HCT116 (cell line): Measurements from ENCODE around the gene FGF1. TPM values are rescaled to one million over a fixed set of nuclear protein-coding genes. Genes with fewer than 3 reads are reported as not detected.
A peak's percentile ranks its signal among the peaks of the same experiment; 100 is the strongest.

Experiments used
- ATAC-seq: fragments of 200-7000 bp; cut with Tn5 transposase; 2 replicates; pipeline ENCODE4 v1.9.1; 2020; ENCODE audit warnings: mild to moderate bottlenecking, moderate library complexity
- BruUV-seq: library from RNA; stranded (reverse); fragments of 400-500 nt; replicated peaks from 2 replicates; lab custom pipeline; 2021; lab: Mats Ljungman, UMichigan
- CTCF ChIA-PET: fragments of 300-600 bp; sonication (Branson Sonifier 250); formaldehyde crosslinking; loops from one replicate; lab custom pipeline; 2021; ENCODE audit warnings: antibody characterized with exemption; lab: Charles Lee
- POLR2A ChIA-PET: fragments of 300-600, 350-600 bp; sonication (Branson Sonifier 250); formaldehyde crosslinking; loops from one replicate; lab custom pipeline; 2021; ENCODE audit warnings: antibody characterized with exemption; lab: Charles Lee
- RAD21 ChIA-PET, 2 experiments: fragments of 300-600 bp; sonication (Branson Sonifier 250); formaldehyde crosslinking; loops; one replicate each; lab custom pipeline; 2023; ENCODE audit warnings: low total read pairs in 2 of 2; ENCODE audit not compliant: uncharacterized antibody in 2 of 2, unreplicated experiment in 2 of 2, low non-redundant PET in 1 of 2; lab: Charles Lee
- DNase-seq: peaks from one replicate; pipeline ENCODE4 v3.0.0-alpha.2; 2010; ENCODE audit warnings: low read depth, low spot score
- H2AFZ ChIP-seq: fragments of 200-600 bp; shearing (Covaris generic), sonication (generic); 2 replicates; pipeline ENCODE4 v1.6.1; 2017; ENCODE audit warnings: low read depth, mixed run types, mixed read lengths, antibody characterized with exemption, low read length; ENCODE audit not compliant: poor library complexity, severe bottlenecking
- H3K27ac ChIP-seq: 2 replicates; pipeline ENCODE4 v1.5.1; 2012; ENCODE audit warnings: low read depth, low read length
- H3K27me3 ChIP-seq: fragments of 200-600 bp; sonication (generic); 2 replicates; pipeline ENCODE4 v1.6.1; 2016; ENCODE audit warnings: mixed run types, low read length, mixed read lengths; ENCODE audit not compliant: insufficient read depth
- H3K36me3 ChIP-seq, 2 experiments: fragments of 200-500 bp in 1 of 2; fragments of 200-600 bp in 1 of 2; sonication (Bioruptor generic) in 1 of 2; sonication (generic) in 1 of 2; 2 replicates each; pipeline versions ENCODE4 v1.5.1 to v1.6.1; 2014 to 2016; ENCODE audit warnings: low read length in 2 of 2, inconsistent platforms in 1 of 2, mixed read lengths in 1 of 2, mixed run types in 1 of 2; ENCODE audit not compliant: insufficient read depth in 2 of 2, control insufficient read depth in 1 of 2
- H3K4me1 ChIP-seq, 2 experiments: fragments of 200-600 bp in 1 of 2; sonication (generic) in 1 of 2; 2 replicates each; pipeline versions ENCODE4 v1.5.1 to v1.6.1; 2012 to 2017; ENCODE audit warnings: low read length in 2 of 2, inconsistent platforms in 1 of 2, mild to moderate bottlenecking in 1 of 2, mixed read lengths in 1 of 2, mixed run types in 1 of 2, moderate library complexity in 1 of 2; ENCODE audit not compliant: insufficient read depth in 2 of 2, control insufficient read depth in 1 of 2
- H3K4me2 ChIP-seq: fragments of 200-600 bp; sonication (generic); 2 replicates; pipeline ENCODE4 v1.6.1; 2017; ENCODE audit warnings: mixed run types, low read length, mixed read lengths
- H3K4me3 ChIP-seq, 2 experiments: fragments of 200-600 bp in 1 of 2; sonication (generic) in 1 of 2; replicated peaks in 1 of 2; 2 replicates each; pipeline ENCODE4 v1.5.1; 2011 to 2016; ENCODE audit warnings: low read length in 2 of 2, control low read depth in 1 of 2, low read depth in 1 of 2, mild to moderate bottlenecking in 1 of 2, mixed read lengths in 1 of 2, mixed run types in 1 of 2
- H3K79me2 ChIP-seq: fragments of 200-600 bp; sonication (generic); 2 replicates; pipeline ENCODE4 v1.6.1; 2017; ENCODE audit warnings: mild to moderate bottlenecking, mixed run types, low read length, moderate library complexity, mixed read lengths; ENCODE audit not compliant: insufficient read depth
- H3K9ac ChIP-seq: fragments of 200-600 bp; sonication (generic); 2 replicates; pipeline ENCODE4 v1.6.1; 2016; ENCODE audit warnings: low read length, mixed read lengths
- H3K9me2 ChIP-seq: fragments of 200-600 bp; sonication (generic), shearing (Covaris generic); 2 replicates; pipeline ENCODE4 v1.6.1; 2017; ENCODE audit warnings: mixed run types, mild to moderate bottlenecking, moderate library complexity; ENCODE audit not compliant: insufficient read depth
- H3K9me3 ChIP-seq, 2 experiments: fragments of 200-500 bp in 1 of 2; fragments of 200-600 bp in 1 of 2; sonication (Bioruptor generic) in 1 of 2; sonication (generic) in 1 of 2; 2 replicates each; pipeline ENCODE4 v1.6.1; 2014 to 2017; ENCODE audit warnings: low read length in 2 of 2, mixed read lengths in 2 of 2, inconsistent platforms in 1 of 2, low read depth in 1 of 2, mild to moderate bottlenecking in 1 of 2, mixed run types in 1 of 2, moderate library complexity in 1 of 2; ENCODE audit not compliant: control insufficient read depth in 1 of 2, insufficient read depth in 1 of 2
- H4K20me1 ChIP-seq: fragments of 200-600 bp; sonication (generic), shearing (Covaris generic); 2 replicates; pipeline ENCODE4 v1.6.1; 2017; ENCODE audit warnings: mixed run types, mild to moderate bottlenecking, moderate library complexity; ENCODE audit not compliant: insufficient read depth
- CBX3 ChIP-seq: IDR thresholded peaks from 2 replicates; pipeline ENCODE4 v1.6.1; 2012; ENCODE audit warnings: low read depth
- CTCF ChIP-seq, 3 experiments: fragments of 200-600 bp in 1 of 3; sonication (generic) in 1 of 3; IDR thresholded peaks in 2 of 3; conservative IDR thresholded peaks in 1 of 3; 2 replicates each; pipeline ENCODE4 v1.5.1; 2012 to 2017; ENCODE audit warnings: low read depth in 2 of 3, low read length in 2 of 3, antibody characterized with exemption in 1 of 3, borderline replicate concordance in 1 of 3, control low read depth in 1 of 3, mild to moderate bottlenecking in 1 of 3, mixed read lengths in 1 of 3, mixed run types in 1 of 3, moderate library complexity in 1 of 3; ENCODE audit not compliant: insufficient read depth in 1 of 3
- ELF1 ChIP-seq: IDR thresholded peaks from 2 replicates; pipeline ENCODE4 v1.6.1; 2012; ENCODE audit warnings: low read depth, borderline replicate concordance
- EZH2 ChIP-seq: fragments of 200-600 bp; sonication (generic); IDR thresholded peaks from 2 replicates; pipeline ENCODE4 v1.6.1; 2017; ENCODE audit warnings: antibody characterized with exemption, mixed run types
- FOSL1 ChIP-seq: IDR thresholded peaks from 2 replicates; pipeline ENCODE4 v1.6.1; 2012; ENCODE audit warnings: low read depth
- POLR2A ChIP-seq: IDR thresholded peaks from 2 replicates; pipeline ENCODE4 v1.7.0; 2011; ENCODE audit warnings: borderline replicate concordance; ENCODE audit not compliant: insufficient read depth, insufficient read length; ENCODE audit errors: extremely low read depth
- RAD21 ChIP-seq: IDR thresholded peaks from 2 replicates; pipeline ENCODE4 v1.6.1; 2012; ENCODE audit warnings: low read depth, mild to moderate bottlenecking
- SIN3A ChIP-seq: IDR thresholded peaks from 2 replicates; pipeline ENCODE4 v1.6.1; 2012; ENCODE audit warnings: low read depth
- SRF ChIP-seq: IDR thresholded peaks from 2 replicates; pipeline ENCODE4 v1.6.1; 2012; ENCODE audit warnings: low read depth
- YY1 ChIP-seq: IDR thresholded peaks from 2 replicates; pipeline ENCODE4 v1.6.1; 2011; ENCODE audit warnings: low read length, low read depth, moderate library complexity, mild to moderate bottlenecking; ENCODE audit not compliant: insufficient replicate concordance; ENCODE audit errors: extremely low read depth
- ZFX ChIP-seq: fragments of 450-650 bp; IDR thresholded peaks from 2 replicates; pipeline ENCODE4 v1.6.1; 2017
- intact Hi-C: fragments of 100-400 bp; cut with micrococcal nuclease; formaldehyde crosslinking; loops from 2 replicates; pipeline ENCODE4 v1.10.0; 2022
- total RNA-seq: library from RNA; stranded (reverse); gene quantifications from one replicate; pipeline ENCODE4 v1.2.1, GENCODE V29; 2021; ENCODE audit not compliant: unreplicated experiment

The FGF1 gene
- total RNA-seq, 1 experiment from 2014 or later = not detected

- ChIA-PET POLR2A (no interaction called here), CTCF (interaction anchor here (0.9 to 3.1 kb wide), 11 partner anchors 10 to 221 kb away, joined by 3 to 83 read pairs (median 8); no protein-coding TSS in a partner anchor), RAD21 (no interaction called here)
- no peak overlapping the region for H2AFZ ChIP-seq
- H3K4me2 ChIP-seq = no peak overlapping the region
- no TSS peak for BruUV-seq
- H3K9ac ChIP-seq = no peak overlapping the region
- no peaks in the 10 kb centered on the region for H3K79me2 ChIP-seq
- no peak overlapping the region for H3K4me3 ChIP-seq
- no peaks in the 10 kb centered on the region for H4K20me1 ChIP-seq
- no peaks in the 10 kb centered on the region for H3K9me3 ChIP-seq
- peak; percentile 52; the same call in 1 of the 2 replicates for ATAC-seq
- no peaks in the 10 kb centered on the region for H3K9me2 ChIP-seq
- no peak overlapping the region for H3K27ac ChIP-seq
- intact Hi-C loops = loop anchor here (1.0 to 2.0 kb wide), 5 partner anchors 43 to 502 kb away; no protein-coding TSS in a partner anchor
- no peaks in the 10 kb centered on the region for H3K27me3 ChIP-seq
- no peak for TF ChIP-seq FOSL1
- no peak for TF ChIP-seq YY1
- peak; percentile 26 for TF ChIP-seq RAD21
- TF ChIP-seq CTCF (IDR thresholded peaks at IDR 0.05 in 2 of 3, conservative IDR thresholded peaks at IDR 0.05 in 1 of 3; ENCODE audit: borderline replicate concordance in 1 of 3, insufficient read depth in 1 of 3, low read depth in 2 of 3, low read length in 2 of 3) = peak in 2 of 3 experiments; percentile 11 to 32; a peak in 2 of 6 replicates
- DNase-seq = no peak
- H3K36me3 ChIP-seq = no peaks in the 10 kb centered on the region
- peaks cover 0 to 8% of the 10 kb centered on the region in 2 experiments; a peak in 1 of 4 replicates for H3K4me1 ChIP-seq
Measured at GRCh38 chr5:142654578-142655058, 31.3 kb downstream of the FGF1 start.

GRCh38 chr5:142653321-142653720, 32.6 kb downstream of the FGF1 start:
- RAD21 ChIA-PET = no interaction called here
- H2AFZ ChIP-seq = no peak overlapping the region
- H3K4me1 ChIP-seq = peaks cover 0 to 8% of the 10 kb centered on the region in 2 experiments; a peak in 1 of 4 replicates
- no peaks in the 10 kb centered on the region for H3K79me2 ChIP-seq
- TF ChIP-seq SRF (no peak), ELF1 (no peak), CBX3 (no peak), SIN3A (no peak), ZFX (no peak), POLR2A (no peak), EZH2 (no peak)
- H3K27me3 ChIP-seq = no peaks in the 10 kb centered on the region
- CTCF ChIA-PET = interaction anchor here (1.3 to 3.0 kb wide), 3 partner anchors 16 to 49 kb away, joined by 3 to 21 read pairs (median 18); no protein-coding TSS in a partner anchor
- no peak overlapping the region for H3K4me2 ChIP-seq
- no peak for DNase-seq
- H3K9me2 ChIP-seq = no peaks in the 10 kb centered on the region
- no peaks in the 10 kb centered on the region for H3K9me3 ChIP-seq
- BruUV-seq = no TSS peak
- no peaks in the 10 kb centered on the region for H3K36me3 ChIP-seq
- ATAC-seq = no peak
- POLR2A ChIA-PET = no interaction called here
- intact Hi-C loops = no loop called here
- no peak overlapping the region for H3K4me3 ChIP-seq
- no peaks in the 10 kb centered on the region for H4K20me1 ChIP-seq
- no peak overlapping the region for H3K27ac ChIP-seq
- H3K9ac ChIP-seq = no peak overlapping the region
